Activated CD8-positive, alpha-beta T cell treated with anti-CD3 and anti-CD28 coated beads for 36 hours (primary cell): Measurements from ENCODE around the gene RIOK2. TPM values are rescaled to one million over a fixed set of nuclear protein-coding genes. Genes with fewer than 3 reads are reported as not detected.
"Not testable (repeated sequence)": the region's sequence is repeated elsewhere in the genome, so short reads cannot be mapped to it uniquely, and the experiment has no call there.

Experiments
- ATAC-seq: fragments of 200-7000 bp; cut with Tn5 transposase; one replicate; pipeline ENCODE4 v1.10.0; 2021; ENCODE audit warnings: mild to moderate bottlenecking, moderate library complexity
- CTCF ChIA-PET: fragments of 350-600 bp; sonication (Branson Sonifier 250); formaldehyde crosslinking; loops from one replicate; lab custom pipeline; 2021; ENCODE audit warnings: antibody characterized with exemption; lab: Charles Lee
- POLR2A ChIA-PET: fragments of 350-600 bp; sonication (Branson Sonifier 250); formaldehyde crosslinking; loops from one replicate; lab custom pipeline; 2021; ENCODE audit warnings: antibody characterized with exemption; lab: Charles Lee
- DNase-seq: peaks from one replicate; pipeline ENCODE4 v3.0.0-alpha.2; 2020
- H3K27ac Mint-ChIP-seq: one replicate; pipeline ENCODE4 v1.8.0; 2021; ENCODE audit warnings: mild to moderate bottlenecking, mixed read lengths
- H3K27me3 Mint-ChIP-seq: one replicate; pipeline ENCODE4 v1.8.0; 2021; ENCODE audit warnings: mixed read lengths
- H3K36me3 Mint-ChIP-seq: one replicate; pipeline ENCODE4 v1.8.0; 2021; ENCODE audit warnings: low read depth, mixed read lengths
- H3K4me1 Mint-ChIP-seq: one replicate; pipeline ENCODE4 v1.8.0; 2021; ENCODE audit warnings: low read depth, mixed read lengths
- H3K4me3 Mint-ChIP-seq: one replicate; pipeline ENCODE4 v1.8.0; 2021; ENCODE audit warnings: mild to moderate bottlenecking, moderate library complexity, mixed read lengths
- H3K9me3 Mint-ChIP-seq: one replicate; pipeline ENCODE4 v1.8.0; 2021; ENCODE audit warnings: mixed read lengths
- intact Hi-C: fragments of 100-400 bp; cut with micrococcal nuclease; formaldehyde crosslinking; loops from one replicate; pipeline ENCODE4 v1.10.0; 2022
- total RNA-seq, 2 experiments: library from RNA; stranded (reverse); gene quantifications; one replicate each; pipeline ENCODE4 v1.2.3, GENCODE V29; 2021
- TF ChIP-seq, protein P1 (sequence below): fragments of 200-600 bp; IDR thresholded peaks from one replicate; pipeline ENCODE4 v1.8.0; 2022; ENCODE audit warnings: antibody characterized with exemption, mild to moderate bottlenecking

The RIOK2 gene
- total RNA-seq, 2 experiments from 2014 or later, result 31.7 to 33.1 TPM

- Mint-ChIP-seq H3K27me3 (peaks cover 8% of the 10 kb centered on the region), H3K9me3 (no peaks in the 10 kb centered on the region), H3K4me1 (no peaks in the 10 kb centered on the region), H3K36me3 (no peaks in the 10 kb centered on the region), H3K4me3 (no peak overlapping the region), H3K27ac (no peak overlapping the region)
- DNase-seq (no peak), ATAC-seq (no peak)
- CTCF ChIA-PET, result interaction anchor here (1.2 to 2.8 kb wide), 17 partner anchors 14 to 390 kb away, joined by 3 to 34 read pairs (median 6); no protein-coding TSS in a partner anchor
- POLR2A ChIA-PET, result interaction anchor here (1.2 kb wide), 1 partner anchor 46 kb away, joined by 5 read pairs; no protein-coding TSS in a partner anchor
- TF ChIP-seq, protein P1, sequence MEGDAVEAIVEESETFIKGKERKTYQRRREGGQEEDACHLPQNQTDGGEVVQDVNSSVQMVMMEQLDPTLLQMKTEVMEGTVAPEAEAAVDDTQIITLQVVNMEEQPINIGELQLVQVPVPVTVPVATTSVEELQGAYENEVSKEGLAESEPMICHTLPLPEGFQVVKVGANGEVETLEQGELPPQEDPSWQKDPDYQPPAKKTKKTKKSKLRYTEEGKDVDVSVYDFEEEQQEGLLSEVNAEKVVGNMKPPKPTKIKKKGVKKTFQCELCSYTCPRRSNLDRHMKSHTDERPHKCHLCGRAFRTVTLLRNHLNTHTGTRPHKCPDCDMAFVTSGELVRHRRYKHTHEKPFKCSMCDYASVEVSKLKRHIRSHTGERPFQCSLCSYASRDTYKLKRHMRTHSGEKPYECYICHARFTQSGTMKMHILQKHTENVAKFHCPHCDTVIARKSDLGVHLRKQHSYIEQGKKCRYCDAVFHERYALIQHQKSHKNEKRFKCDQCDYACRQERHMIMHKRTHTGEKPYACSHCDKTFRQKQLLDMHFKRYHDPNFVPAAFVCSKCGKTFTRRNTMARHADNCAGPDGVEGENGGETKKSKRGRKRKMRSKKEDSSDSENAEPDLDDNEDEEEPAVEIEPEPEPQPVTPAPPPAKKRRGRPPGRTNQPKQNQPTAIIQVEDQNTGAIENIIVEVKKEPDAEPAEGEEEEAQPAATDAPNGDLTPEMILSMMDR, result no peak
- intact Hi-C loops, result loop anchor here (5.0 kb wide), 1 partner anchor 269 kb away; no protein-coding TSS in a partner anchor
Observed at GRCh38 chr5:97141539-97141938, 41.5 kb downstream of the RIOK2 start.

DNA sequence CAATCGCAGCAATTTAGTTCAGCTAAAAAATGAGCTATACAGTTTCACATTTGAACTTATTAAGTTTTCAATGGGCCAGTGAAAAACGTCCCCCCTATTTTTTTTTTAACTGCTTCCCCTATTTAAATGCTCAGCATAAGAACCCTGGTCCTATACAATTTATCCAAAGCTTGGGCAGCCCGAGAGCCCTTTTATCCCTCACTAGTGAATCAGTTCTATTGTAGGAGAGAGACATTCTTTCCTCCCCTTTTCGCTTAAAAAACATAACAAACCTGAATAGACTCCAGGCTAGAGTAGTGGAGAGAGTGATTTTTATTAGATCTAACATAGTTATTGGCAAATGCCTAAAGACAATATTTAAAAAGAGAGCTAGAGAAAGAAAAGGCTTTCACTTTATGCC is 42.0 kb downstream of the RIOK2 start:
- ATAC-seq, result no peak
- DNase-seq, result no peak
- no peaks in the 10 kb centered on the region for H3K9me3 Mint-ChIP-seq
- ChIA-PET POLR2A (no interaction called here), CTCF (interaction anchor here (1.2 to 3.0 kb wide), 9 partner anchors 13 to 379 kb away, joined by 3 to 34 read pairs (median 7); no protein-coding TSS in a partner anchor)
- no peak overlapping the region for H3K27ac Mint-ChIP-seq
- H3K36me3 Mint-ChIP-seq, result no peaks in the 10 kb centered on the region
- H3K27me3 Mint-ChIP-seq, result peaks cover 8% of the 10 kb centered on the region
- no peaks in the 10 kb centered on the region for H3K4me1 Mint-ChIP-seq
- intact Hi-C loops, result loop anchor here (5.0 kb wide), 1 partner anchor 269 kb away; no protein-coding TSS in a partner anchor
- no peak overlapping the region for H3K4me3 Mint-ChIP-seq
- TF ChIP-seq, protein P1, result no peak

GRCh38 chr5:97140250-97140649 is 42.8 kb downstream of the RIOK2 start:
- H3K27me3 Mint-ChIP-seq, H3K4me3 Mint-ChIP-seq, ATAC-seq, DNase-seq, H3K36me3 Mint-ChIP-seq, H3K27ac Mint-ChIP-seq, H3K4me1 Mint-ChIP-seq, H3K9me3 Mint-ChIP-seq: not testable (repeated sequence)
- ChIA-PET CTCF (interaction anchor here (0.7 to 3.0 kb wide), 7 partner anchors 8 to 388 kb away, joined by 3 to 14 read pairs (median 7); no protein-coding TSS in a partner anchor), POLR2A (interaction anchor here (1.3 kb wide), 1 partner anchor 10 kb away, joined by 4 read pairs; no protein-coding TSS in a partner anchor)
- intact Hi-C loops, result loop anchor here (5.0 kb wide), 1 partner anchor 268 kb away; no protein-coding TSS in a partner anchor

GRCh38 chr5:97136475-97136874 is 46.6 kb downstream of the RIOK2 start:
- DNase-seq, result no peak
- no peak overlapping the region for H3K4me3 Mint-ChIP-seq
- POLR2A ChIA-PET, result no interaction called here
- TF ChIP-seq, protein P1, result no peak
- ATAC-seq, result no peak
- H3K27me3 Mint-ChIP-seq, result peaks cover 8% of the 10 kb centered on the region
- CTCF ChIA-PET, result interaction anchor here (0.8 to 1.7 kb wide), 3 partner anchors 139 to 384 kb away, joined by 3 read pairs; no protein-coding TSS in a partner anchor
- H3K36me3 Mint-ChIP-seq, result no peaks in the 10 kb centered on the region
- H3K4me1 Mint-ChIP-seq, result peaks cover 4% of the 10 kb centered on the region
- intact Hi-C loops, result no loop called here
- no peaks in the 10 kb centered on the region for H3K9me3 Mint-ChIP-seq
- H3K27ac Mint-ChIP-seq, result no peak overlapping the region

- TF ChIP-seq, protein P1, result no peak
- ChIA-PET POLR2A (interaction anchor here (0.6 kb wide), 1 partner anchor 15 kb away, joined by 3 read pairs; no protein-coding TSS in a partner anchor), CTCF (interaction anchor here (0.8 to 1.7 kb wide), 3 partner anchors 139 to 384 kb away, joined by 3 read pairs; no protein-coding TSS in a partner anchor)
- Mint-ChIP-seq H3K36me3 (no peaks in the 10 kb centered on the region), H3K27ac (no peak overlapping the region), H3K27me3 (peaks cover 6% of the 10 kb centered on the region), H3K4me3 (no peak overlapping the region), H3K9me3 (no peaks in the 10 kb centered on the region), H3K4me1 (peaks cover 4% of the 10 kb centered on the region)
- ATAC-seq, result peak; percentile 34
- DNase-seq, result peak; percentile 10
- intact Hi-C loops, result no loop called here
Observed at GRCh38 chr5:97135868-97136267, 47.2 kb downstream of the RIOK2 start.
